Stomach (tissue), 9 donors: ENCODE data around the gene ASPG. TPM values are rescaled to one million over a fixed set of nuclear protein-coding genes. Genes with fewer than 3 reads are reported as not detected.
A peak's percentile ranks its signal among the peaks of the same experiment; 100 is the strongest.

Experiments used
- DNase-seq, 2 donors: peaks; one replicate each; pipeline versions ENCODE4 v3.0.0 to v3.0.0-alpha.2; 2013 to 2019
- H3K27ac ChIP-seq, 5 donors: fragments of 200-600 bp in 4 of 5; sonication (generic) in 4 of 5; one replicate each; pipeline ENCODE4 v1.5.1; 2013 to 2019; ENCODE audit warnings: mild to moderate bottlenecking in 1 of 5, moderate library complexity in 1 of 5
- H3K27me3 ChIP-seq, 3 donors: fragments of 200-600 bp; sonication (generic); one replicate each; pipeline ENCODE4 v1.5.1; 2017 to 2019; ENCODE audit warnings: mixed run types in 1 of 3
- H3K36me3 ChIP-seq, 4 donors: fragments of 200-600 bp; sonication (generic); 1 replicate in 3 of 4; 2 replicates in 1 of 4; pipeline ENCODE4 v1.5.1; 2016 to 2019
- H3K4me1 ChIP-seq, 4 donors: fragments of 200-600 bp; sonication (generic); one replicate each; pipeline ENCODE4 v1.5.1; 2016 to 2019
- H3K4me3 ChIP-seq, 4 donors: fragments of 200-600 bp; sonication (generic) in 3 of 4; one replicate each; pipeline ENCODE4 v1.5.1; 2016 to 2019; ENCODE audit warnings: mild to moderate bottlenecking in 1 of 4
- H3K9me3 ChIP-seq, 4 donors: fragments of 200-600 bp; sonication (generic); one replicate each; pipeline ENCODE4 v1.5.1; 2016 to 2019
- EP300 ChIP-seq: sonication (generic); formaldehyde crosslinking; IDR thresholded peaks from one replicate; pipeline ENCODE4 v1.6.1; 2017; ENCODE audit warnings: antibody characterized with exemption
- POLR2A ChIP-seq, 4 donors: fragments of 450-650 bp; IDR thresholded peaks; one replicate each; pipeline ENCODE4 v1.6.1; 2016; ENCODE audit warnings: antibody characterized with exemption in 4 of 4, control low read depth in 2 of 4, mild to moderate bottlenecking in 1 of 4, moderate library complexity in 1 of 4
- POLR2AphosphoS5 ChIP-seq, 3 donors: sonication (generic); formaldehyde crosslinking; IDR thresholded peaks; one replicate each; pipeline ENCODE4 v1.6.1; 2016; ENCODE audit warnings: antibody characterized with exemption in 3 of 3
- WGBS, 5 donors: extraction: QIAGEN DNeasy Blood & Tissue Kit in 3 of 5; methylation state at CpG; one replicate each; pipeline versions ENCODE4 v1.1.5 to v1.1.7; 2013 to 2018; 5-methylcytosine and 5-hydroxymethylcytosine counted together
- intact Hi-C: fragments of 100-400 bp; cut with DNase I; formaldehyde crosslinking; loops from one replicate; pipeline ENCODE4 v1.15.1; 2023; ENCODE audit warnings: low total_unique reads
- polyA plus RNA-seq, 3 donors: library from polyadenylated mRNA; stranded (reverse); fragments of 200-250 nt; gene quantifications; one replicate each; pipeline ENCODE4 v1.2.3, GENCODE V29; 2013
- total RNA-seq, 5 donors: library from RNA; depleted of rRNA; stranded (reverse); fragments of >200 nt; gene quantifications; one replicate each; pipeline versions ENCODE4 v1.1.0 to v1.2.3, GENCODE V29; 2014 to 2016
- TF ChIP-seq, protein P1 (sequence below), 7 experiments: fragments of 450-650 bp in 4 of 7; fragments of 200-600 bp in 3 of 7; sonication (generic) in 3 of 7; IDR thresholded peaks; one replicate each; pipeline ENCODE4 v1.5.1; 2016 to 2019; ENCODE audit warnings: antibody characterized with exemption in 7 of 7, control low read depth in 2 of 7, mild to moderate bottlenecking in 1 of 7
- donor health status: healthy with polysubstance abuse.
- donor health status: Bipolar disorder and iron deficiency.
- donor health status: healthy.

Gene ASPG
- total and polyA plus RNA-seq, 8 donors, result 0.12 to 10.7 (median 4.4) TPM; not detected in 1

DNA sequence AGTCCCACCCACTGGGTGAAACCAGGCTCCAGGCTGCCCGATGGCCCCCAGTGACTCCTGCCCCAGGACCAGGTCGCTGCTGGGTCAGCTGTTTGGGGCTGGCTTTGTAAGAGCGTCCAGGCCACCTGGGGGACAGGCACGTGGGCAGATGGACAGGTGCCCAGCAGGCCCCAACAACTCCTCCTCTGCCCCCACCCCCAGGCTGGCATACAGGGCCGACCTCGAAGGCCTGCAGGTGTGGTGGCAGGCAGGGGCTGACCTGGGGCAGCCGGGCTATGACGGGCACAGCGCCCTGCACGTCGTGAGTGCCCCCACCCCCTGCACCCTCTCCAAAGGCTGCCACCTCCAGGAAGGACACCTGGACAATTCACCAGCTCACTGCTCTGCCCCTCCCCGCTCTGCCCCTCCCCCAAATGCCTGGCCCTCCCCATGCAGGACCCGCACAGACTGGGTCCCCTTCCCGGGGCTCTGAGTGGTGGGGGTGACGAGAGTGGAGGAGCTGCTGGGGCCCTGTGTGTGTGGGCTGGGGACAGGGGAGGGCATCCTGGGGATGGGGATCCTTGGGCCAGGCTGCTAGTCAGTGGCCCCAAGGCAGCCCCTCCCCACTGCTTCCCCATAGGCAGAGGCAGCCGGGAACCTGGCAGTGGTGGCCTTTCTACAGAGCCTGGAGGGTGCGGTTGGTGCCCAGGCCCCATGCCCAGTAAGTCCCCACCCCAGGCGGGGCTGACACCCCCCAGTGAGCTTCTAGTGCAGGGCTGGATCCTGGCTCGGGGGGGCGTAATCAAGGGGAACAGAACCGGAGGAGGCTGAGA lies 26.0 kb downstream of the ASPG start:
- peak; percentile 16 to 26 for DNase-seq
- no peak overlapping the region for H3K27ac ChIP-seq

DNA sequence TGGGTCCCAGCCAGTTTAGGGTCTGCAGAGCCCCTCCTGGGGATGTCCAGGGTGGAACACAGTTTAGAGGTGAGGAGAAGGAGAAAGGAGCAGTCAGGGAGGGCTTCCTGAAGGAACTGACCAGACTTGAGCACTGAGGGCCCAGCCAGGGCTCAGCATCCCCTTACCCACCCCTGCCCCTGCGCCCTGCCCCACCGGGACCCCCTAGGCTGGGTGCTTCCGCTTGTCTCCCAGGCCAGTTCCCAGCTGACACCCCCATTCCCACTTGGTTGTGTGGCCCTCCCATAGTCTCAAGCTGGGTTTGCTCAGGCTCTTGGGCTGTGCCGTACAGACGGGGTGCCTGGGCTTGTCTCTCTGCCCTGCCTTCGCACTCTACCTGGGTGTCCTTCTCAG lies 26.6 kb downstream of the ASPG start:
- no peaks in the 10 kb centered on the region for H3K9me3 ChIP-seq
- peaks cover 9 to 62% (median 54%) of the 10 kb centered on the region in 4 donors for H3K4me1 ChIP-seq
- TF ChIP-seq POLR2A (IDR thresholded peaks at IDR 0.05) (no peak), EP300 (no peak), POLR2AphosphoS5 (IDR thresholded peaks at IDR 0.05) (no peak)
- TF ChIP-seq, protein P1, sequence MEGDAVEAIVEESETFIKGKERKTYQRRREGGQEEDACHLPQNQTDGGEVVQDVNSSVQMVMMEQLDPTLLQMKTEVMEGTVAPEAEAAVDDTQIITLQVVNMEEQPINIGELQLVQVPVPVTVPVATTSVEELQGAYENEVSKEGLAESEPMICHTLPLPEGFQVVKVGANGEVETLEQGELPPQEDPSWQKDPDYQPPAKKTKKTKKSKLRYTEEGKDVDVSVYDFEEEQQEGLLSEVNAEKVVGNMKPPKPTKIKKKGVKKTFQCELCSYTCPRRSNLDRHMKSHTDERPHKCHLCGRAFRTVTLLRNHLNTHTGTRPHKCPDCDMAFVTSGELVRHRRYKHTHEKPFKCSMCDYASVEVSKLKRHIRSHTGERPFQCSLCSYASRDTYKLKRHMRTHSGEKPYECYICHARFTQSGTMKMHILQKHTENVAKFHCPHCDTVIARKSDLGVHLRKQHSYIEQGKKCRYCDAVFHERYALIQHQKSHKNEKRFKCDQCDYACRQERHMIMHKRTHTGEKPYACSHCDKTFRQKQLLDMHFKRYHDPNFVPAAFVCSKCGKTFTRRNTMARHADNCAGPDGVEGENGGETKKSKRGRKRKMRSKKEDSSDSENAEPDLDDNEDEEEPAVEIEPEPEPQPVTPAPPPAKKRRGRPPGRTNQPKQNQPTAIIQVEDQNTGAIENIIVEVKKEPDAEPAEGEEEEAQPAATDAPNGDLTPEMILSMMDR (IDR thresholded peaks at IDR 0.05), result no peak
- intact Hi-C loops, result no loop called here
- H3K36me3 ChIP-seq, result no peaks in the 10 kb centered on the region
- H3K4me3 ChIP-seq, result no peak overlapping the region
- H3K27me3 ChIP-seq, result peaks cover 9 to 56% (median 14%) of the 10 kb centered on the region in 3 donors
- no peak overlapping the region for H3K27ac ChIP-seq
- DNase-seq, result peak; percentile 3 to 15
- whole genome bisulfite sequencing, 5 donors, result 61 to 75% (median 65%) methylated on average over 6 of the region's 6 CpGs

More for the DNA sequence above, 26.0 kb downstream of the ASPG start:
- H3K4me1 ChIP-seq, result peaks cover 4 to 61% (median 52%) of the 10 kb centered on the region in 4 donors
- WGBS, 5 donors, result 37 to 48% (median 45%) methylated on average over 11 to 21 of the region's 21 CpGs
- H3K4me3 ChIP-seq, result no peak overlapping the region
- no peaks in the 10 kb centered on the region for H3K9me3 ChIP-seq
- no peaks in the 10 kb centered on the region for H3K36me3 ChIP-seq
- peaks cover 3 to 50% (median 7%) of the 10 kb centered on the region in 3 donors for H3K27me3 ChIP-seq
- intact Hi-C loops, result no loop called here
- no peak for TF ChIP-seq POLR2A (IDR thresholded peaks at IDR 0.05)
- TF ChIP-seq EP300, result no peak
- TF ChIP-seq POLR2AphosphoS5 (IDR thresholded peaks at IDR 0.05), result no peak
- TF ChIP-seq, protein P1 (IDR thresholded peaks at IDR 0.05), result no peak

DNA sequence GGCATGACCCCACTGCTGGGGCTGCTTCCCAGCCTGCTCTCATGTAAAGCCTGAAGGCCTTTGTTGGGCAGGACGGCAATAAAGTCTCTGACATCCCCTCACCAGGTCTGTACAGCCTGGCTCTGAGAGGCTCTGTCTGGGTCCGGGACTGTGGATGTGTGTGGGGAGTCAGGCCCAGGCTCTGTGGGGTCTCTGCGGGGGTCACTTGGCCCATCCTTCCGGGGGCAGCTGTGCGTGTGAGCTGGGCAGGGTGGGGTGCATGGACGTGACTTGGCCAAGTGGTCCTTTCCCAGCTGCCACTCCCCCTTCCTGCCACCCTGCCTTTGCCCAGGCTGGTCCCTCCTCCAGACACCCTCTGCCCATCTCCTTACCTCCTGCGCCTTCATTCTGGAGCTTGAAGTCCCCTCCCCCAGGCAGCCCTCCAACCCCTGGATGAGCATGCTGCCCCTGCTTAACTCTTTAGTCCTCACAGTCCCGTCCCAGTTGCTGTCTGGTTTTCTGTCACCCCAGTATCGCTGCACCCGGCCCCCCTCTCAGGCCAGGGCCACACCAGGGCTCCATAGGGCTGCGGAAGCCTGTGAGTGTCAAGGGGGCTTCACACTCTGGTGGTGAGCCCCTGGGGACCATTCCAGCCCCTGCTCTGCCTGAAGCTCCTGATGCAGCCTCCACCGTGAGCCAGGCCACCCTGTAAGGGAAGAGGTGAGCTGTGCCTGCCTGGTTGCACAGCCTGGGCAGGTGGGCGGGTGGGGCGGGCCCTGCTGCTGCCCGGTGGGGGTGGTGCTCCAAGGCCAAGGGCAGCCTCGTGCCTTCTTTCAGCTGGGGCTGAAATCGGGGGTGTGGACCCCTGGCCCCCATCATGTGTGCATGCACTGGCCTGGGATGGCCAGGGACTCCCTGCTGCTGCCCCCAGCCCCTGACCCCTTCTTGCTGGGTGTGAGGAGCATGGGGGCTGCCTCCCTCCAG lies 27.4 kb downstream of the ASPG start:
- WGBS, 5 donors, result 41 to 53% (median 46%) methylated on average over 13 to 17 of the region's 17 CpGs
- intact Hi-C loops, result no loop called here
- H3K36me3 ChIP-seq, result no peaks in the 10 kb centered on the region
- no peak for TF ChIP-seq POLR2A (IDR thresholded peaks at IDR 0.05)
- TF ChIP-seq POLR2AphosphoS5 (IDR thresholded peaks at IDR 0.05), result no peak
- no peak for TF ChIP-seq EP300
- H3K9me3 ChIP-seq, result no peaks in the 10 kb centered on the region
- H3K27ac ChIP-seq, result no peak overlapping the region
- no peak overlapping the region for H3K4me3 ChIP-seq
- H3K27me3 ChIP-seq, result peaks cover 16 to 64% (median 21%) of the 10 kb centered on the region in 3 donors
- peak in 1 of 2 donors; percentile 21 for DNase-seq
- H3K4me1 ChIP-seq, result peaks cover 15 to 70% (median 60%) of the 10 kb centered on the region in 4 donors

DNA sequence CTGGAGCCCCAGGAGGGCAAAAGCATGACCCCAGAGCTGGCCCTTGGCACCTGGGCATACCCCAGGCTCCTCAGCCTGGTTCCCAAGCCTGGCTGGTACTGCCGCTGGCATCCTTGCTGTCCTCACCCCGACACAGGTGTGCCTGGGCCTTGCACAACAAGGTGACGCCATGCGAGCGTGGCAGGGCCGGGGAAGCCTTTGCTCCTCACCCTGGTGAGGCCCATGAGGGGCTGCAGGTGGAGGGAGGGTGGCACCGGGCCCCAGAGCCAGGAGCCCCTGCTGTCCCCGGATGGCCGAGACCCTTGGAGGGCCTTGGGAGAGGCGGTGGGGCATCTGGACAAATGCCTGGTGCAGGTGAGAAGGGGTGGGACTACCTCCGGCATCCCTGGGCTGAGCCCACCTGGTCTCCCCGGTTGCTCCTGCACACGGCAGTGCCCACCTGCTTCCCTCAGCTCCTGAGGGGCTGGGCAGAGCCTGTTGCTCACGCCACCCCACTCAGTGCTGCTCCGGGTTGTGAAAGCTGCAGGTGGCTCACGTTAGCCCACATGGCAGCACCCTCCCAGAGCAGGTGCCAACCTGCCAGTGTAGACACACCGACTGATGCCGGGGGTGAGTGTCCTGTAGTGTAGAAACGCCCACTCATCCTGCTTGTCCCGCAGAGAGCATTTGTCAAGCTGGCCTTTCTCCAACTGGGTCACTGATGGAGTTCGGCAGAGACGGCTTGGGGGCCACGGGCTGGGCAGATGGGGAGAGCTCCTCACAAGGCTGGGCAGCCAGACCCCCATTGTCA lies 28.3 kb downstream of the ASPG start:
- H3K9me3 ChIP-seq, result no peaks in the 10 kb centered on the region
- DNase-seq, result peak; percentile 3 to 26
- TF ChIP-seq POLR2AphosphoS5 (IDR thresholded peaks at IDR 0.05) (no peak), POLR2A (IDR thresholded peaks at IDR 0.05) (no peak), EP300 (no peak)
- TF ChIP-seq, protein P1 (IDR thresholded peaks at IDR 0.05), result no peak
- no peak overlapping the region for H3K4me3 ChIP-seq
- WGBS, 5 donors, result 47 to 70% (median 64%) methylated on average over 14 to 23 of the region's 23 CpGs
- H3K4me1 ChIP-seq, result peaks cover 15 to 69% (median 57%) of the 10 kb centered on the region in 4 donors
- H3K36me3 ChIP-seq, result no peaks in the 10 kb centered on the region
- peaks cover 21 to 69% (median 27%) of the 10 kb centered on the region in 3 donors for H3K27me3 ChIP-seq
- no peak overlapping the region for H3K27ac ChIP-seq
- intact Hi-C loops, result no loop called here
